NB4 (cell line): ENCODE data around the gene SH3PXD2A.

Source experiments
- MYC ChIP-seq: IDR thresholded peaks from 2 replicates; pipeline ENCODE4 v1.6.1; 2011; ENCODE audit warnings: low read depth, low read length
- POLR2A ChIP-seq: IDR thresholded peaks from 2 replicates; pipeline ENCODE4 v1.6.1; 2011; ENCODE audit warnings: mild to moderate bottlenecking; ENCODE audit not compliant: insufficient read length; ENCODE audit errors: extremely low read depth
- TF ChIP-seq, protein P1 (sequence below): IDR thresholded peaks from 2 replicates; pipeline ENCODE4 v1.6.1; 2011; ENCODE audit warnings: low read depth, low read length
- TF ChIP-seq, protein P2 (sequence below): IDR thresholded peaks from one replicate; pipeline ENCODE4 v1.5.1; 2012; ENCODE audit warnings: low read depth, low read length

DNA sequence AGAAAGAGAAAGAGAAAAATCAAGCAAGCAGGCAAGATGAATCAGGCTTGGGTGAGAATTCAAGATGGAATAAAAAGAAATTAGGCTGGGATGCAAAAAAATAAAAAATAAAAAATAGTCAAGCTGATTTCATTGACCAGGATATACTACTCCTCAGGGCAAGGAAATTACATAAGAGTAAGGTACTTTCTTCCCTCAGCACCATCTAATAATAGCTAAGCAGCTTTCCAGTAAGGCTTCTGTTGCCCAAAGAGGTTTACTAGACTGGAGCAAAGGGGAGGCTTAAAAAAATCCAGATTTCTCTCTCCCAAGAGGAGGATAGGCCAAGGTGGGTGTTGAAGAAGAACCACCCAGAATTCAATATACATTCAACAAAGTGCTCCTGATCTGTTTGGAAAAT is 268.3 kb downstream of the SH3PXD2A start:
- TF ChIP-seq, protein P1, sequence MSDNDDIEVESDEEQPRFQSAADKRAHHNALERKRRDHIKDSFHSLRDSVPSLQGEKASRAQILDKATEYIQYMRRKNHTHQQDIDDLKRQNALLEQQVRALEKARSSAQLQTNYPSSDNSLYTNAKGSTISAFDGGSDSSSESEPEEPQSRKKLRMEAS, result no peak
- no peak for TF ChIP-seq POLR2A
- TF ChIP-seq, protein P2, sequence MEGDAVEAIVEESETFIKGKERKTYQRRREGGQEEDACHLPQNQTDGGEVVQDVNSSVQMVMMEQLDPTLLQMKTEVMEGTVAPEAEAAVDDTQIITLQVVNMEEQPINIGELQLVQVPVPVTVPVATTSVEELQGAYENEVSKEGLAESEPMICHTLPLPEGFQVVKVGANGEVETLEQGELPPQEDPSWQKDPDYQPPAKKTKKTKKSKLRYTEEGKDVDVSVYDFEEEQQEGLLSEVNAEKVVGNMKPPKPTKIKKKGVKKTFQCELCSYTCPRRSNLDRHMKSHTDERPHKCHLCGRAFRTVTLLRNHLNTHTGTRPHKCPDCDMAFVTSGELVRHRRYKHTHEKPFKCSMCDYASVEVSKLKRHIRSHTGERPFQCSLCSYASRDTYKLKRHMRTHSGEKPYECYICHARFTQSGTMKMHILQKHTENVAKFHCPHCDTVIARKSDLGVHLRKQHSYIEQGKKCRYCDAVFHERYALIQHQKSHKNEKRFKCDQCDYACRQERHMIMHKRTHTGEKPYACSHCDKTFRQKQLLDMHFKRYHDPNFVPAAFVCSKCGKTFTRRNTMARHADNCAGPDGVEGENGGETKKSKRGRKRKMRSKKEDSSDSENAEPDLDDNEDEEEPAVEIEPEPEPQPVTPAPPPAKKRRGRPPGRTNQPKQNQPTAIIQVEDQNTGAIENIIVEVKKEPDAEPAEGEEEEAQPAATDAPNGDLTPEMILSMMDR, result no peak
- TF ChIP-seq MYC, result no peak
